Kidney (tissue), 14 donors: ENCODE measurements around the gene SLC22A31. TPM values are rescaled to one million over a fixed set of nuclear protein-coding genes. Genes with fewer than 3 reads are reported as not detected.

Experiments used
- DNase-seq, 5 donors: peaks; one replicate each; pipeline ENCODE4 v3.0.0-alpha.2; 2013 to 2020
- FAIRE-seq: peaks from 2 replicates; lab custom pipeline; 2012; peaks lifted over from hg19 to GRCh38; lab: Jason Lieb, UNC
- H3K27ac ChIP-seq, 2 donors: one replicate each; pipeline ENCODE4 v1.7.0; 2013; ENCODE audit warnings: low read depth in 2 of 2, low read length in 2 of 2, inconsistent platforms in 1 of 2
- H3K27me3 ChIP-seq: one replicate; pipeline ENCODE4 v1.7.1; 2013; ENCODE audit warnings: low read length, inconsistent platforms; ENCODE audit not compliant: control insufficient read depth, insufficient read depth
- H3K36me3 ChIP-seq, 3 donors: one replicate each; pipeline versions ENCODE4 v1.7.0 to v1.7.1; 2013; ENCODE audit warnings: low read length in 3 of 3, control low read depth in 1 of 3, inconsistent platforms in 1 of 3; ENCODE audit not compliant: insufficient read depth in 3 of 3, control insufficient read depth in 2 of 3
- H3K4me1 ChIP-seq, 3 donors: one replicate each; pipeline versions ENCODE4 v1.7.0 to v1.7.1; 2013; ENCODE audit warnings: low read length in 3 of 3, inconsistent platforms in 1 of 3, low read depth in 1 of 3; ENCODE audit not compliant: control insufficient read depth in 2 of 3, insufficient read depth in 2 of 3
- H3K4me3 ChIP-seq, 3 donors: one replicate each; pipeline versions ENCODE4 v1.7.0 to v1.8.1; 2013; ENCODE audit warnings: low read length in 3 of 3, control low read depth in 1 of 3, inconsistent platforms in 1 of 3
- H3K9ac ChIP-seq, 3 donors: one replicate each; pipeline versions ENCODE4 v1.7.0 to v1.7.1; 2013; ENCODE audit warnings: low read length in 3 of 3, control low read depth in 1 of 3, inconsistent platforms in 1 of 3
- H3K9me3 ChIP-seq, 3 donors: one replicate each; pipeline versions ENCODE4 v1.7.0 to v1.7.1; 2013; ENCODE audit warnings: low read length in 3 of 3, control low read depth in 1 of 3, inconsistent platforms in 1 of 3; ENCODE audit not compliant: control insufficient read depth in 2 of 3, insufficient read depth in 1 of 3
- CTCF ChIP-seq: IDR thresholded peaks from 3 replicates; pipeline ENCODE4 v1.5.1; 2012; ENCODE audit warnings: mild to moderate bottlenecking, moderate library complexity, borderline replicate concordance; ENCODE audit not compliant: insufficient read depth; ENCODE audit errors: extremely low read depth
- intact Hi-C: fragments of 100-400 bp; cut with DNase I; formaldehyde crosslinking; loops from one replicate; pipeline ENCODE4 v1.11.1; 2022
- polyA plus RNA-seq: library from polyadenylated mRNA; stranded (reverse); fragments of 350-450 nt; fragmentation: Illumina TruSeq; extraction: RNeasy Lipid Tissue Mini Kit (QIAGEN cat#74804); gene quantifications from one replicate; pipeline ENCODE4 v1.2.3, GENCODE V29; 2014; ENCODE audit warnings: low read depth, low replicate concordance; ENCODE audit not compliant: insufficient read depth
- total RNA-seq: library from RNA; stranded (reverse); fragmentation: NEBNext Ultra II Directional; extraction: Animal tissue kit (Norgen Biotek cat#: 25700); gene quantifications from one replicate; pipeline ENCODE4 v1.2.1, GENCODE V29; 2021
- donor health status: control.
- donor health status: control.
- donor health status: control.
- donor health status: control.
- donor health status: control.
- donor health status: DM: yes; HTN: yes; CAD: no.
- donor health status: Normal renal cell carcinoma (clear cell type).

SLC22A31 gene
- total and polyA plus RNA-seq, 2 donors from 2014 or later: 0.47 to 1.8 TPM

GRCh38 chr16:89216315-89217137 is 16.2 kb upstream of the SLC22A31 start:
- H3K4me3 ChIP-seq: peak overlapping the region; percentile 70 to 89 (median 79)
- no peaks in the 10 kb centered on the region for H3K9me3 ChIP-seq
- H3K36me3 ChIP-seq: peaks cover 0 to 9% (median 5%) of the 10 kb centered on the region in 3 donors
- intact Hi-C loops: no loop called here
- H3K9ac ChIP-seq: peak overlapping the region; percentile 33 to 87 (median 84)
- no peaks in the 10 kb centered on the region for H3K27me3 ChIP-seq
- peak; percentile 82 to 92 (median 86) for DNase-seq
- peak; percentile 8 for FAIRE-seq
- peak overlapping the region; percentile 93 to 95 for H3K27ac ChIP-seq
- H3K4me1 ChIP-seq: peaks cover 0 to 7% (median 4%) of the 10 kb centered on the region in 3 donors
- TF ChIP-seq CTCF: peak; percentile 72

- Histone ChIP-seq H3K36me3 (no peaks in the 10 kb centered on the region), H3K4me1 (no peaks in the 10 kb centered on the region), H3K27ac (no peak overlapping the region), H3K9ac (no peak overlapping the region), H3K4me3 (no peak overlapping the region), H3K27me3 (no peaks in the 10 kb centered on the region), H3K9me3 (no peaks in the 10 kb centered on the region)
- FAIRE-seq: no peak
- intact Hi-C loops: no loop called here
- no peak for DNase-seq
- no peak for TF ChIP-seq CTCF
Measured at GRCh38 chr16:89210904-89211515, 10.7 kb upstream of the SLC22A31 start.

GRCh38 chr16:89210165-89210903 is 10.0 kb upstream of the SLC22A31 start:
- H3K36me3 ChIP-seq: no peaks in the 10 kb centered on the region
- no peak for DNase-seq
- H3K4me1 ChIP-seq: no peaks in the 10 kb centered on the region
- intact Hi-C loops: no loop called here
- TF ChIP-seq CTCF: no peak
- no peaks in the 10 kb centered on the region for H3K27me3 ChIP-seq
- no peak overlapping the region for H3K4me3 ChIP-seq
- no peaks in the 10 kb centered on the region for H3K9me3 ChIP-seq
- H3K9ac ChIP-seq: no peak overlapping the region
- no peak overlapping the region for H3K27ac ChIP-seq
- no peak for FAIRE-seq
